ENCODE data around the gene ARHGEF10L.
"Not testable (repeated sequence)": the region's sequence is repeated elsewhere in the genome, so short reads cannot be mapped to it uniquely, and the experiment has no call there.

ARHGEF10L gene

GRCh38 chr1:17618558-17619247 lies 79.2 kb downstream of the ARHGEF10L start:
- no peak for DNase-seq (ENCODE audit: low read depth)
- no peak overlapping the region for H3K4me3 ChIP-seq (ENCODE audit: low read depth, low read length)
- TF ChIP-seq, protein P1, sequence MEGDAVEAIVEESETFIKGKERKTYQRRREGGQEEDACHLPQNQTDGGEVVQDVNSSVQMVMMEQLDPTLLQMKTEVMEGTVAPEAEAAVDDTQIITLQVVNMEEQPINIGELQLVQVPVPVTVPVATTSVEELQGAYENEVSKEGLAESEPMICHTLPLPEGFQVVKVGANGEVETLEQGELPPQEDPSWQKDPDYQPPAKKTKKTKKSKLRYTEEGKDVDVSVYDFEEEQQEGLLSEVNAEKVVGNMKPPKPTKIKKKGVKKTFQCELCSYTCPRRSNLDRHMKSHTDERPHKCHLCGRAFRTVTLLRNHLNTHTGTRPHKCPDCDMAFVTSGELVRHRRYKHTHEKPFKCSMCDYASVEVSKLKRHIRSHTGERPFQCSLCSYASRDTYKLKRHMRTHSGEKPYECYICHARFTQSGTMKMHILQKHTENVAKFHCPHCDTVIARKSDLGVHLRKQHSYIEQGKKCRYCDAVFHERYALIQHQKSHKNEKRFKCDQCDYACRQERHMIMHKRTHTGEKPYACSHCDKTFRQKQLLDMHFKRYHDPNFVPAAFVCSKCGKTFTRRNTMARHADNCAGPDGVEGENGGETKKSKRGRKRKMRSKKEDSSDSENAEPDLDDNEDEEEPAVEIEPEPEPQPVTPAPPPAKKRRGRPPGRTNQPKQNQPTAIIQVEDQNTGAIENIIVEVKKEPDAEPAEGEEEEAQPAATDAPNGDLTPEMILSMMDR (IDR thresholded peaks at IDR 0.05; ENCODE audit: insufficient read depth, low read depth, low read length, missing control alignments), result no peak

- TF ChIP-seq, protein P1 (IDR thresholded peaks at IDR 0.05; ENCODE audit: insufficient read depth, low read depth, low read length, missing control alignments), result no peak
- H3K4me3 ChIP-seq (ENCODE audit: low read depth, low read length), result no peak overlapping the region
- no peak for DNase-seq (ENCODE audit: low read depth)
These were observed 81.0 kb downstream of the ARHGEF10L start for GRCh38 chr1:17620448-17620847.

DNA sequence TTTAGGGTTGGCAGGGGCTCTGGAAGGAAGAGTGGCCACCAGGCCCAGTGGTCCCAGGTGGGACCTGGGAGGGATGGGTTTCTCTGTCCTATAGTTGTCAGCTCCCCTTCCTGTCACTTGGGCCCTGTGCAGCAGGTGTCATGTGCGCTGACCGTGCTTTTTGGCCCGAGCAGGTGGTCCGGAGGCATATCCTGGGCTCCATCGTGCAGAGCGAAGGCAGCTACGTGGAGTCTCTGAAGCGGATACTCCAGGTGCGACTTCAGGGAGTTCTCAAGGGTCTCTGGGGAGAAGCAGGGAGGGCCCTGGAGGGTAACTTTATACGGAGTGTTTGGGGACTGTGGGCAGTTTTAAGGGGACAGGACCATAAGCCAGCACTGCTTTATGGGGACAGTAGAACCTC lies 82.2 kb downstream of the ARHGEF10L start:
- no peak for DNase-seq (ENCODE audit: low read depth)
- TF ChIP-seq, protein P1 (IDR thresholded peaks at IDR 0.05; ENCODE audit: insufficient read depth, low read depth, low read length, missing control alignments), result no peak
- no peak overlapping the region for H3K4me3 ChIP-seq (ENCODE audit: low read depth, low read length)

DNA sequence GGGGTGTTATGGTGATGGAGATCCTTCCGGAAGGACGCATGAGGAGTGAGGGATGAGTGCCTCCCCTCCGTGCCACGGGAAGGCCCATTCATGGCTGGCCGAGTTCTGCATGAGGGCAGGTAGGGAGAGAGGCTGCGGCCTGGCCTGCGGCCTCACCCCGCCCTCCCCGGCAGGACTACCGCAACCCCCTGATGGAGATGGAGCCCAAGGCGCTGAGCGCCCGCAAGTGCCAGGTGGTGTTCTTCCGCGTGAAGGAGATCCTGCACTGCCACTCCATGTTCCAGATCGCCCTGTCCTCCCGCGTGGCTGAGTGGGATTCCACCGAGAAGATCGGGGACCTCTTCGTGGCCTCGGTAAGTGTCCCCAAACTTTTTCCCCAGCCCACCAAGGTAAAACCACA lies 83.3 kb downstream of the ARHGEF10L start:
- no peak overlapping the region for H3K4me3 ChIP-seq (ENCODE audit: low read depth, low read length)
- TF ChIP-seq, protein P1 (IDR thresholded peaks at IDR 0.05; ENCODE audit: insufficient read depth, low read depth, low read length, missing control alignments), result no peak
- DNase-seq (ENCODE audit: low read depth), result no peak

GRCh38 chr1:17624611-17625233 lies 85.2 kb downstream of the ARHGEF10L start:
- H3K4me3 ChIP-seq (ENCODE audit: low read depth, low read length), result no peak overlapping the region
- DNase-seq (ENCODE audit: low read depth), result no peak

DNA sequence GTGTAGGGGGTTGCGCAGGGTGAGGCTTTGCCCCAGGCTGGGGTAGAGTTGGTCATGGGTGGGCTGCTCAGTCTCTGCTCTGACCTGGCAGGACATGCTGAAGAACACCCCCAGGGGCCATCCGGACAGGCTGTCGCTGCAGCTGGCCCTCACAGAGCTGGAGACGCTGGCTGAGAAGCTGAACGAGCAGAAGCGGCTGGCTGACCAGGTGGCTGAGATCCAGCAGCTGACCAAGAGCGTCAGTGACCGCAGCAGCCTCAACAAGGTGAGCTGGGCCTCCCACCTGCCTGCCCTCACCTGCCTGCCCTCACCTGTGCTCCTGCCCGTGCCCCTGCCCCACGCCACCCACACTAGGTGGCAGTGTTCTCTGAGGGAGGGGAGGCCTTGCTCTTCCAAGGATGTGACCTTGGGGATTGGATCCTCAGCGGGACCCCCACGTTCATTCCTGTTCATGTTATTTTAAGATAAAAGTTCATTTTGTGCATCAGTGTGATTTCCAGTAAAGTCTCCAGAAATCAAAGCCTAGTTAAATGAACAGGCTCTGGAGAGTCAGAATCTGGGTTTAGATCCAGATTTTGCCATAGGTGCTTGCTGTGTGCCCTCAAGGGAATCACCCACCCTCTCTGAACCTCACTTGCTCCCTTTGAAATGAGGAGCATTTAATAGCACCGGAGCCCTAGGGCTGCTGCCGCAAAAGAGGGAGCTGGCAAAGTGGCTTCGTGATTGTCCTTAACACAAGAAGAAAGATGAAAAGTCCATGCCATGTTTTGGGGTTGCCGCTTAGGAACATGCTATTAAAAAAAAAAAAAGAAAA lies 87.9 kb downstream of the ARHGEF10L start:
- TF ChIP-seq, protein P1 (IDR thresholded peaks at IDR 0.05; ENCODE audit: insufficient read depth, low read depth, low read length, missing control alignments), result no peak
- no peak overlapping the region for H3K4me3 ChIP-seq (ENCODE audit: low read depth, low read length)
- no peak for DNase-seq (ENCODE audit: low read depth)

More at GRCh38 chr1:17624611-17625233, 85.2 kb downstream of the ARHGEF10L start:
- TF ChIP-seq, protein P1 (IDR thresholded peaks at IDR 0.05; ENCODE audit: insufficient read depth, low read depth, low read length, missing control alignments), result no peak

DNA sequence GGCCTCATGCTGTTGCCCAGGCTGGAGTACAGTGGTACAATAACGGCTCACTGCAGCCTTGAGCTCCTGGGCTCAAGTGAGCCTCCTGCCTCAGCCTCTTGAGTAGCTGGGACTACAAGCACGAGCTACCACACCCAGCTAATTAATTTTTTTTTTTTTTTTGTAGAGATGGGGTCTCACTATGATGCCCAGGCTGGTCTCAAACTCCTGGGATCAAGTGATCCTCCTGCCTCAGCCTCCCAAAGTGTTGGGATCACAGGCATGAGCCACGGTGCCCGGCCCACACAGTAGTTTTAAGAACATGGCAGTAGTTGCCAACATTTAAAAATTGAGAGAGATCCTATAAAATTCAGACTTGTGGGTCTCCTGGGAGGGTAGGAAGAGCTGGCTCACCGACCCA lies 89.5 kb downstream of the ARHGEF10L start:
- DNase-seq (ENCODE audit: low read depth); H3K4me3 ChIP-seq (ENCODE audit: low read depth, low read length): not testable (repeated sequence)
